T-helper 1 cell treated with Interleukin-12 subunit alpha and Interleukin-12 subunit beta and Interleukin-4 antibody, amounts not matched to agents 30 μg/mL and 1 μg/mL, for 36 hours (primary cell): ENCODE measurements around the gene UFC1.

Experiments
- H3K27ac Mint-ChIP-seq: one replicate; pipeline ENCODE4 v1.8.0; 2021; ENCODE audit warnings: mild to moderate bottlenecking, mixed read lengths
- H3K27me3 Mint-ChIP-seq: one replicate; pipeline ENCODE4 v1.8.0; 2021; ENCODE audit warnings: low read depth, mixed read lengths
- H3K36me3 Mint-ChIP-seq: one replicate; pipeline ENCODE4 v1.8.0; 2021; ENCODE audit warnings: low read depth, mixed read lengths
- H3K4me1 Mint-ChIP-seq: one replicate; pipeline ENCODE4 v1.8.0; 2021; ENCODE audit warnings: low read depth, mixed read lengths
- H3K4me3 Mint-ChIP-seq: one replicate; pipeline ENCODE4 v1.8.0; 2021; ENCODE audit warnings: mild to moderate bottlenecking, moderate library complexity, mixed read lengths
- H3K9me3 Mint-ChIP-seq: one replicate; pipeline ENCODE4 v1.8.0; 2021; ENCODE audit warnings: mixed read lengths

UFC1 gene

GRCh38 chr1:161159087-161159912 is 5.5 kb downstream of the UFC1 start, which contains the start of gene USP21:
TSS of gene USP21 (plus strand) at chr1:161159500. CDS start at chr1:161160641, 1,141 bp downstream.
- H3K36me3 Mint-ChIP-seq: peaks cover 37% of the 10 kb centered on the region
- H3K27me3 Mint-ChIP-seq: no peaks in the 10 kb centered on the region
- H3K4me1 Mint-ChIP-seq: peaks cover 40% of the 10 kb centered on the region
- H3K9me3 Mint-ChIP-seq: no peaks in the 10 kb centered on the region
- H3K4me3 Mint-ChIP-seq: peak within 1 kb of the TSS; percentile 84
- peak within 1 kb of the TSS; percentile 83 for H3K27ac Mint-ChIP-seq

DNA sequence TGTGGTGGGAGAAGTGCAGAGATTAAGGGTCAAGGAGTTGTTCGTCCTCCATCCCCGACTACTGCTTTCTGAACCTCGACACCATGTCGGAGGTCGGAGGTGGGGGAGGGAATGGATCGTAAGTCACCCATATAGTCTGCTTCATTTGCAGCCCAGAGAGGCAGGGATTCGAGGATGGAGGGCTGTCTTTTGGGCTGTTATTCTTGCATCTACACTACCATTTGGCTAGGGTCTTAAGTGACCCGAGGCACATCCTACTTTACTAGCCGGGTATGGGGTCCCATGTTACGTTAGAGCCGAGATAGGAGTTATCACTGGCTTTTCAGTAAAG is 6.1 kb downstream of the UFC1 start:
- Mint-ChIP-seq H3K36me3 (peaks cover 38% of the 10 kb centered on the region), H3K27ac (peak overlapping the region; percentile 80), H3K4me1 (peaks cover 37% of the 10 kb centered on the region), H3K4me3 (peak overlapping the region; percentile 84), H3K27me3 (no peaks in the 10 kb centered on the region), H3K9me3 (no peaks in the 10 kb centered on the region)

DNA sequence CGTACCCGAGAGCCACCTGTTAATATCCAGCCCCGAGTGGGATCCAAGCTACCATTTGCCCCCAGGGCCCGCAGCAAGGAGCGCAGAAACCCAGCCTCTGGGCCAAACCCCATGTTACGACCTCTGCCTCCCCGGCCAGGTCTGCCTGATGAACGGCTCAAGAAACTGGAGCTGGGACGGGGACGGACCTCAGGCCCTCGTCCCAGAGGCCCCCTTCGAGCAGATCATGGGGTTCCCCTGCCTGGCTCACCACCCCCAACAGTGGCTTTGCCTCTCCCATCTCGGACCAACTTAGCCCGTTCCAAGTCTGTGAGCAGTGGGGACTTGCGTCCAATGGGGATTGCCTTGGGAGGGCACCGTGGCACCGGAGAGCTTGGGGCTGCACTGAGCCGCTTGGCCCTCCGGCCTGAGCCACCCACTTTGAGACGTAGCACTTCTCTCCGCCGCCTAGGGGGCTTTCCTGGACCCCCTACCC is 6.9 kb downstream of the UFC1 start:
- Mint-ChIP-seq H3K4me3 (peak overlapping the region; percentile 69), H3K27me3 (no peaks in the 10 kb centered on the region), H3K9me3 (no peaks in the 10 kb centered on the region), H3K27ac (peak overlapping the region; percentile 27), H3K4me1 (peaks cover 36% of the 10 kb centered on the region), H3K36me3 (peaks cover 36% of the 10 kb centered on the region)

GRCh38 chr1:161161652-161162051 is 7.9 kb downstream of the UFC1 start:
- Mint-ChIP-seq H3K27ac (peak overlapping the region; percentile 27), H3K4me3 (no peak overlapping the region), H3K36me3 (peaks cover 35% of the 10 kb centered on the region)

GRCh38 chr1:161162052-161162451 is 8.3 kb downstream of the UFC1 start:
- H3K4me3 Mint-ChIP-seq: no peak overlapping the region
- H3K4me1 Mint-ChIP-seq: peaks cover 38% of the 10 kb centered on the region
- H3K36me3 Mint-ChIP-seq: peaks cover 32% of the 10 kb centered on the region

More at GRCh38 chr1:161161652-161162051, 7.9 kb downstream of the UFC1 start:
- no peaks in the 10 kb centered on the region for H3K9me3 Mint-ChIP-seq
- H3K27me3 Mint-ChIP-seq: no peaks in the 10 kb centered on the region
- peaks cover 36% of the 10 kb centered on the region for H3K4me1 Mint-ChIP-seq

GRCh38 chr1:161162806-161163205 is 9.0 kb downstream of the UFC1 start:
- Mint-ChIP-seq H3K27ac (no peak overlapping the region), H3K4me1 (peaks cover 43% of the 10 kb centered on the region), H3K9me3 (no peaks in the 10 kb centered on the region), H3K27me3 (no peaks in the 10 kb centered on the region), H3K36me3 (peaks cover 26% of the 10 kb centered on the region), H3K4me3 (no peak overlapping the region)

More at GRCh38 chr1:161162052-161162451, 8.3 kb downstream of the UFC1 start:
- Mint-ChIP-seq H3K9me3 (no peaks in the 10 kb centered on the region), H3K27me3 (no peaks in the 10 kb centered on the region), H3K27ac (peak overlapping the region; percentile 14)

DNA sequence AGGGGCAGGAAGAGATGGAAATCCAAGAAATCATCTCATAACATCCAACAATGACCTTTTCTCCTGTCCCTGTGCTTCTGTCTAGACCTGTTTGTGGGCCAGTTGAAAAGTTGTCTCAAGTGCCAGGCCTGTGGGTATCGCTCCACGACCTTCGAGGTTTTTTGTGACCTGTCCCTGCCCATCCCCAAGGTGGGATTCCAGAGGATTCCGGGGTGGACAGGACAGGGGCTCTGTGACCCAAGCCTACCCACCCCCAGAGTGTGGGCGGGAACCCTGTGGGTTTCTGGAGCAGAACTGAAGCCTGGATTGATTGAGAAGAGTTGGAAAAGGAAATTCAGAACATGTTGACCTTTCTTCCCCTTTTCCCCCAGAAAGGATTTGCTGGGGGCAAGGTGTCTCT is 10.0 kb downstream of the UFC1 start:
- no peak overlapping the region for H3K4me3 Mint-ChIP-seq
- H3K9me3 Mint-ChIP-seq: no peaks in the 10 kb centered on the region
- H3K27me3 Mint-ChIP-seq: no peaks in the 10 kb centered on the region
- H3K36me3 Mint-ChIP-seq: peaks cover 29% of the 10 kb centered on the region
- H3K27ac Mint-ChIP-seq: peak overlapping the region; percentile 29
- peaks cover 42% of the 10 kb centered on the region for H3K4me1 Mint-ChIP-seq

GRCh38 chr1:161164901-161165610 is 11.3 kb downstream of the UFC1 start:
- Mint-ChIP-seq H3K9me3 (no peaks in the 10 kb centered on the region), H3K36me3 (peaks cover 25% of the 10 kb centered on the region), H3K4me3 (peak overlapping the region; percentile 61), H3K27ac (peak overlapping the region; percentile 98), H3K27me3 (no peaks in the 10 kb centered on the region), H3K4me1 (peaks cover 36% of the 10 kb centered on the region)

- Mint-ChIP-seq H3K27me3 (no peaks in the 10 kb centered on the region), H3K4me1 (peaks cover 31% of the 10 kb centered on the region), H3K4me3 (peak within 1 kb of the TSS; percentile 91), H3K9me3 (no peaks in the 10 kb centered on the region), H3K27ac (peak within 1 kb of the TSS; percentile 98), H3K36me3 (peaks cover 29% of the 10 kb centered on the region)
These were observed 12.2 kb downstream of the UFC1 start, which contains the start of gene PPOX for GRCh38 chr1:161165742-161166668. TSS of gene PPOX (plus strand) at chr1:161166426. CDS start at chr1:161166848, 422 bp downstream.

- peak overlapping the region; percentile 91 for H3K4me3 Mint-ChIP-seq
- H3K36me3 Mint-ChIP-seq: peaks cover 30% of the 10 kb centered on the region
- peaks cover 24% of the 10 kb centered on the region for H3K4me1 Mint-ChIP-seq
- H3K27ac Mint-ChIP-seq: peak overlapping the region; percentile 98
- no peaks in the 10 kb centered on the region for H3K9me3 Mint-ChIP-seq
- no peaks in the 10 kb centered on the region for H3K27me3 Mint-ChIP-seq
These were observed 13.1 kb downstream of the UFC1 start for GRCh38 chr1:161166669-161167548.

DNA sequence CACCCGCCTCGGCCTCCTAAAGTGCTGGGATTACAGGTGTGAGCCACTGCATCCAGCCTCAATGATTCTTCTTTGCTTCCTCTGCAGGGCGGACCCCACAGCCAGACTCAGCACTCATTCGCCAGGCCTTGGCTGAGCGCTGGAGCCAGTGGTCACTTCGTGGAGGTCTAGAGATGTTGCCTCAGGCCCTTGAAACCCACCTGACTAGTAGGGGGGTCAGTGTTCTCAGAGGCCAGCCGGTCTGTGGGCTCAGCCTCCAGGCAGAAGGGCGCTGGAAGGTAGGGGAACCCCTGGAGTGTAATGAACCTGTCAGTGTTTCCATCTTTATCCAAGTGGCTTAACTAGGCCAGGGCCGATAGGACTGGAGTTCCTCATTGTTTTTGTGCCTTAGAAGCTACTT is 15.1 kb downstream of the UFC1 start:
- Mint-ChIP-seq H3K27me3 (no peaks in the 10 kb centered on the region), H3K27ac (no peak overlapping the region), H3K4me3 (peak overlapping the region; percentile 37), H3K4me1 (peaks cover 26% of the 10 kb centered on the region), H3K36me3 (peaks cover 34% of the 10 kb centered on the region), H3K9me3 (no peaks in the 10 kb centered on the region)

DNA sequence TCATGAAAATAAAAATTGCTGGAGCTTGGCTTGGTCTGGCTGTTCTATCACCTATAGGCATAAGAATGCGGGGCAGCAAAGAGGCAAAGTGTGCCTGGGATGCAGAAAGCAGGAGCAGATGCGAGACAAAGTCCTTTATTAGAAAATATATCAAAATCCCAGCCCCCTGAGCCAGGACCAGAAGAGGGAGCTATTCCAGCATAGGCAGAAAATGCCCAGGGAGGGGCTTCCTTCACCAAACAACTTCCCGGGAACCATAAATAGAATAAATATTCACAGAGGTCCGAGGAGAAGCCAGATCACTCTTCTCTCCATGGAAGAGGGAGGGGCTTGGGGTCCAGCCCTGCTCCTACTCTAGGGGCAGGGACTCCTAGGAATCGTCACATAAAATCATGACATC is 17.4 kb downstream of the UFC1 start:
- H3K4me3 Mint-ChIP-seq: no peak overlapping the region
- peaks cover 38% of the 10 kb centered on the region for H3K36me3 Mint-ChIP-seq
- no peaks in the 10 kb centered on the region for H3K27me3 Mint-ChIP-seq
- peaks cover 35% of the 10 kb centered on the region for H3K4me1 Mint-ChIP-seq
- H3K9me3 Mint-ChIP-seq: no peaks in the 10 kb centered on the region
- H3K27ac Mint-ChIP-seq: no peak overlapping the region

DNA sequence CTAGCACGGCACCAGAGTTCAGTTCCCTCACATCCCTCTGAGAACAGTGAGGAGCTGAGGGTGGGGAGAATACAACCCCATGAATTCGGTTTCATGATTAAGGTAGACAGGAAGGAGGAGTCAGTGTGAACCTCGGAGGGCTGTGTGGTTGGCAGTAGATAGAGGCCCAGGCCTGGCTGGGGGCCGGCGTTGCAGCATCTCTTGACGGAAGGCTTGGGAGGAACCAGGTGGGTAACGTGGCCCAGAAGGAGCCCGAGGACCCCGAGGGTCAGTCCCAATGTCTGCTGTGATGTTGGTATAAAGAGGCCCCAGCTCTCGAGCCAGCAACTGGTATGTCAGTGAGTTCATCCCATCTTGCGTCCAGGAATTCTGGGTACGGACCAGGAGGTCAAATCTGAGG is 17.9 kb downstream of the UFC1 start:
- no peaks in the 10 kb centered on the region for H3K9me3 Mint-ChIP-seq
- no peak overlapping the region for H3K27ac Mint-ChIP-seq
- no peaks in the 10 kb centered on the region for H3K27me3 Mint-ChIP-seq
- no peak overlapping the region for H3K4me3 Mint-ChIP-seq
- H3K36me3 Mint-ChIP-seq: peaks cover 41% of the 10 kb centered on the region
- H3K4me1 Mint-ChIP-seq: peaks cover 40% of the 10 kb centered on the region
